ENCODE data around the gene FLNB.

The FLNB gene

GRCh38 chr3:58009749-58010535 lies 1.7 kb downstream of the FLNB start:
- no peak for DNase-seq

GRCh38 chr3:58010562-58010961 lies 2.3 kb downstream of the FLNB start:
- no peak for DNase-seq

- no peak for DNase-seq
Observed at GRCh38 chr3:58011580-58011979, 3.4 kb downstream of the FLNB start.

- no peak for DNase-seq
Observed at GRCh38 chr3:58012302-58012701, 4.1 kb downstream of the FLNB start.

- DNase-seq = no peak
Observed at GRCh38 chr3:58013099-58013498, 4.9 kb downstream of the FLNB start.

GRCh38 chr3:58013973-58014649 lies 5.9 kb downstream of the FLNB start:
- no peak for DNase-seq

- no peak for DNase-seq
Observed at GRCh38 chr3:58015520-58015915, 7.3 kb downstream of the FLNB start.

- DNase-seq = no peak
Observed at GRCh38 chr3:58016710-58017109, 8.5 kb downstream of the FLNB start.

- no peak for DNase-seq
Observed at GRCh38 chr3:58018892-58019742, 10.9 kb downstream of the FLNB start.

- no peak for DNase-seq
Observed at GRCh38 chr3:58020783-58021071, 12.5 kb downstream of the FLNB start.

- DNase-seq = peak; percentile 43
Observed at GRCh38 chr3:58021072-58021959, 13.1 kb downstream of the FLNB start.

GRCh38 chr3:58021962-58022361 lies 13.7 kb downstream of the FLNB start:
- DNase-seq = no peak

- DNase-seq = no peak
Observed at GRCh38 chr3:58022490-58022889, 14.3 kb downstream of the FLNB start.

GRCh38 chr3:58023531-58023930 lies 15.3 kb downstream of the FLNB start:
- DNase-seq = no peak

- no peak for DNase-seq
Observed at GRCh38 chr3:58025406-58025805, 17.2 kb downstream of the FLNB start.

GRCh38 chr3:58025837-58026569 lies 17.8 kb downstream of the FLNB start:
- DNase-seq = peak; percentile 71

GRCh38 chr3:58026598-58026997 lies 18.4 kb downstream of the FLNB start:
- no peak for DNase-seq

- DNase-seq = no peak
Observed at GRCh38 chr3:58027704-58028317, 19.6 kb downstream of the FLNB start.

- no peak for DNase-seq
Observed at GRCh38 chr3:58028902-58029301, 20.7 kb downstream of the FLNB start.

GRCh38 chr3:58029842-58030584 lies 21.8 kb downstream of the FLNB start:
- no peak for DNase-seq

- no peak for DNase-seq
Observed at GRCh38 chr3:58032186-58032585, 24.0 kb downstream of the FLNB start.

All from NCI-H748 treated with DMSO at 0.1 percent for 48 hours (cell line).